Glutamatergic neuron (in vitro differentiated cells): ENCODE measurements around the gene BLOC1S6. TPM values are rescaled to one million over a fixed set of nuclear protein-coding genes. Genes with fewer than 3 reads are reported as not detected.

ENCODE experiments used
- DNase-seq: peaks from one replicate; pipeline ENCODE4 v3.0.0; 2022
- H3K27ac Mint-ChIP-seq: one replicate; pipeline ENCODE4 v1.8.0; 2020; ENCODE audit warnings: mild to moderate bottlenecking, mixed read lengths, inconsistent platforms; ENCODE audit not compliant: unreplicated experiment
- H3K27me3 Mint-ChIP-seq: one replicate; pipeline ENCODE4 v1.8.0; 2020; ENCODE audit warnings: mild to moderate bottlenecking, moderate library complexity, mixed read lengths, inconsistent platforms; ENCODE audit not compliant: unreplicated experiment
- H3K36me3 Mint-ChIP-seq: one replicate; pipeline ENCODE4 v1.8.0; 2020; ENCODE audit warnings: mild to moderate bottlenecking, mixed read lengths, inconsistent platforms; ENCODE audit not compliant: unreplicated experiment
- H3K4me1 Mint-ChIP-seq: one replicate; pipeline ENCODE4 v1.8.0; 2020; ENCODE audit warnings: mild to moderate bottlenecking, low read depth, mixed read lengths, inconsistent platforms; ENCODE audit not compliant: unreplicated experiment
- H3K4me3 Mint-ChIP-seq: one replicate; pipeline ENCODE4 v1.8.0; 2020; ENCODE audit warnings: mild to moderate bottlenecking, mixed read lengths, inconsistent platforms; ENCODE audit not compliant: unreplicated experiment
- H3K9me3 Mint-ChIP-seq: one replicate; pipeline ENCODE4 v1.8.0; 2020; ENCODE audit warnings: mild to moderate bottlenecking, moderate library complexity, mixed read lengths, inconsistent platforms; ENCODE audit not compliant: unreplicated experiment
- CTCF ChIP-seq: fragments of 200-600 bp; sonication (generic); IDR thresholded peaks from one replicate; pipeline ENCODE4 v1.5.0; 2021; ENCODE audit not compliant: partially characterized antibody, unreplicated experiment
- total RNA-seq: library from RNA; stranded (reverse); fragmentation: NEBNext Ultra II Directional; extraction: Animal tissue kit (Norgen Biotek cat#: 25700); gene quantifications from one replicate; pipeline ENCODE4 v1.2.1, GENCODE V29; 2021; ENCODE audit not compliant: unreplicated experiment

The BLOC1S6 gene
- total RNA-seq, 1 donor from 2014 or later = 38.7 TPM

- Mint-ChIP-seq H3K27ac (peak overlapping the region; percentile 100), H3K9me3 (peaks cover 7% of the 10 kb centered on the region), H3K36me3 (no peaks in the 10 kb centered on the region), H3K27me3 (peaks cover 3% of the 10 kb centered on the region), H3K4me1 (peaks cover 15% of the 10 kb centered on the region), H3K4me3 (peak overlapping the region; percentile 96)
- no peak for TF ChIP-seq CTCF
- no peak for DNase-seq
Observed at GRCh38 chr15:45586601-45587094, 531 bp upstream of the BLOC1S6 start.

GRCh38 chr15:45587863-45588170 lies 638 bp downstream of the BLOC1S6 start:
- no peak for TF ChIP-seq CTCF
- peaks cover 7% of the 10 kb centered on the region for H3K9me3 Mint-ChIP-seq
- H3K4me1 Mint-ChIP-seq = peaks cover 15% of the 10 kb centered on the region
- no peaks in the 10 kb centered on the region for H3K36me3 Mint-ChIP-seq
- peaks cover 3% of the 10 kb centered on the region for H3K27me3 Mint-ChIP-seq
- DNase-seq = no peak
- peak overlapping the region; percentile 100 for H3K27ac Mint-ChIP-seq
- H3K4me3 Mint-ChIP-seq = peak overlapping the region; percentile 96

- peak overlapping the region; percentile 96 for H3K4me3 Mint-ChIP-seq
- H3K4me1 Mint-ChIP-seq = peaks cover 15% of the 10 kb centered on the region
- H3K27ac Mint-ChIP-seq = peak overlapping the region; percentile 100
- no peak for TF ChIP-seq CTCF
- peaks cover 7% of the 10 kb centered on the region for H3K9me3 Mint-ChIP-seq
- H3K36me3 Mint-ChIP-seq = no peaks in the 10 kb centered on the region
- no peak for DNase-seq
- H3K27me3 Mint-ChIP-seq = peaks cover 3% of the 10 kb centered on the region
Observed at GRCh38 chr15:45588219-45588875, 1.2 kb downstream of the BLOC1S6 start.

GRCh38 chr15:45589256-45589655 lies 2.1 kb downstream of the BLOC1S6 start:
- Mint-ChIP-seq H3K36me3 (no peaks in the 10 kb centered on the region), H3K27me3 (peaks cover 3% of the 10 kb centered on the region), H3K27ac (no peak overlapping the region), H3K9me3 (peaks cover 7% of the 10 kb centered on the region), H3K4me3 (peak overlapping the region; percentile 96), H3K4me1 (peaks cover 15% of the 10 kb centered on the region)
- no peak for DNase-seq
- no peak for TF ChIP-seq CTCF

GRCh38 chr15:45594319-45594718 lies 7.1 kb downstream of the BLOC1S6 start:
- Mint-ChIP-seq H3K9me3 (no peaks in the 10 kb centered on the region), H3K4me1 (peaks cover 2% of the 10 kb centered on the region), H3K27me3 (no peaks in the 10 kb centered on the region), H3K36me3 (peaks cover 10% of the 10 kb centered on the region), H3K4me3 (no peak overlapping the region), H3K27ac (no peak overlapping the region)
- TF ChIP-seq CTCF = no peak
- DNase-seq = no peak
